ENCODE measurements around the gene URI1.
"Not testable (repeated sequence)": the region's sequence is repeated elsewhere in the genome, so short reads cannot be mapped to it uniquely, and the experiment has no call there.

The URI1 gene

GRCh38 chr19:29943615-29944014, 1.6 kb downstream of the URI1 start:
- no peak for DNase-seq

GRCh38 chr19:29944390-29945012, 2.5 kb downstream of the URI1 start:
- DNase-seq: no peak

GRCh38 chr19:29945017-29945416, 3.0 kb downstream of the URI1 start:
- DNase-seq: no peak

- no peak for DNase-seq
Measured at GRCh38 chr19:29945433-29945832, 3.4 kb downstream of the URI1 start.

- DNase-seq: no peak
Measured at GRCh38 chr19:29946645-29947044, 4.6 kb downstream of the URI1 start.

GRCh38 chr19:29947871-29948270, 5.8 kb downstream of the URI1 start:
- no peak for DNase-seq

- not testable (repeated sequence) for DNase-seq
Measured at GRCh38 chr19:29948759-29949470, 6.9 kb downstream of the URI1 start.

- no peak for DNase-seq
Measured at GRCh38 chr19:29952177-29952576, 10.1 kb downstream of the URI1 start.

GRCh38 chr19:29952646-29953045, 10.6 kb downstream of the URI1 start:
- DNase-seq: no peak

GRCh38 chr19:29953352-29954247, 11.6 kb downstream of the URI1 start:
- DNase-seq: no peak

- no peak for DNase-seq
Measured at GRCh38 chr19:29956855-29957254, 14.8 kb downstream of the URI1 start.

GRCh38 chr19:29961311-29961710, 19.3 kb downstream of the URI1 start:
- DNase-seq: no peak

- no peak for DNase-seq
Measured at GRCh38 chr19:29962793-29963192, 20.8 kb downstream of the URI1 start.

- DNase-seq: no peak
Measured at GRCh38 chr19:29963576-29963975, 21.5 kb downstream of the URI1 start.

- no peak for DNase-seq
Measured at GRCh38 chr19:29964171-29964570, 22.1 kb downstream of the URI1 start.

GRCh38 chr19:29965492-29965891, 23.5 kb downstream of the URI1 start:
- no peak for DNase-seq

- not testable (repeated sequence) for DNase-seq
Measured at GRCh38 chr19:29966142-29966541, 24.1 kb downstream of the URI1 start.

- DNase-seq: no peak
Measured at GRCh38 chr19:29966588-29967249, 24.7 kb downstream of the URI1 start.

- DNase-seq: no peak
Measured at GRCh38 chr19:29967623-29968022, 25.6 kb downstream of the URI1 start.

GRCh38 chr19:29969891-29970290, 27.9 kb downstream of the URI1 start:
- no peak for DNase-seq

- DNase-seq: no peak
Measured at GRCh38 chr19:29971002-29971401, 29.0 kb downstream of the URI1 start.

- peak; percentile 12 for DNase-seq
Measured at GRCh38 chr19:29971648-29972047, 29.6 kb downstream of the URI1 start.

GRCh38 chr19:29974701-29975100, 32.7 kb downstream of the URI1 start:
- no peak for DNase-seq
